Activated T-helper 2 cell treated with anti-CD3 and anti-CD28 coated beads, Interferon-gamma antibody, Interleukin-2, Interleukin-4, amounts not matched to agents 10 μg/mL and 5 μg/mL and 100 μg/mL, durations not matched to agents 14 hours and 24 hours and 36 hours (primary cell): Measurements from ENCODE around the gene SGK1. TPM values are rescaled to one million over a fixed set of nuclear protein-coding genes. Genes with fewer than 3 reads are reported as not detected.
"Not testable (repeated sequence)": the region's sequence is repeated elsewhere in the genome, so short reads cannot be mapped to it uniquely, and the experiment has no call there.

Source experiments
- DNase-seq: peaks from one replicate; pipeline ENCODE4 v3.0.0; 2021; ENCODE audit warnings: low spot score
- H3K27ac Mint-ChIP-seq: one replicate; pipeline ENCODE4 v1.8.0; 2021; ENCODE audit warnings: mixed read lengths
- H3K27me3 Mint-ChIP-seq: one replicate; pipeline ENCODE4 v1.8.0; 2021; ENCODE audit warnings: low read depth, mixed read lengths
- H3K36me3 Mint-ChIP-seq: one replicate; pipeline ENCODE4 v1.8.0; 2021; ENCODE audit warnings: low read depth, mixed read lengths
- H3K4me1 Mint-ChIP-seq: one replicate; pipeline ENCODE4 v1.8.0; 2021; ENCODE audit warnings: low read depth, mixed read lengths
- H3K4me3 Mint-ChIP-seq: one replicate; pipeline ENCODE4 v1.8.0; 2021; ENCODE audit warnings: low read depth, mild to moderate bottlenecking, moderate library complexity, mixed read lengths
- H3K9me3 Mint-ChIP-seq: one replicate; pipeline ENCODE4 v1.8.0; 2021; ENCODE audit warnings: mixed read lengths
- intact Hi-C: fragments of 100-400 bp; cut with micrococcal nuclease; formaldehyde crosslinking; loops from one replicate; pipeline ENCODE4 v1.15.1; 2023
- total RNA-seq: library from RNA; stranded (reverse); gene quantifications from 2 replicates; pipeline ENCODE4 v1.2.3, GENCODE V29; 2022

The SGK1 gene
- total RNA-seq, 1 donor from 2014 or later: 74.0 TPM

DNA sequence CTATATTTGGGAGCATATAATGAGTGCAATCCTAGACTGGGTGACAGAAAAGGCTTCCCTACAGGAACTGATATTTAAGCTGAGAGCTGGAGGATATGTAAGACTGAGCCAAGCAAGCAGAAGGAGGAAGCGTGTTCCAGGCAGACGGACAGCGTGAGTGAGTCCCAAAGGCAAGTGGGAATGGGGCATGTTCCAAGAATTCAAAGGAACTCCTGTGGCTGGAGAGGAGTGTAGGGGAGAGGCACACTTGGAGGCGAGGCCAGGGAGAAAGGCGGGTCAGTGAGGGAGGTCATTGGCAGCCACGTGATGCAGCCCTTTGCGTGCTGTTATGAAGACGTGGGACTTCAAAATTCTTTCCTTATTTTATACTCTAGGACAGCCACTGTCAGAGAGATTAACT is 27.9 kb upstream of the SGK1 start:
- Mint-ChIP-seq H3K4me3 (no peak overlapping the region), H3K27me3 (no peaks in the 10 kb centered on the region), H3K27ac (no peak overlapping the region), H3K9me3 (no peaks in the 10 kb centered on the region), H3K4me1 (no peaks in the 10 kb centered on the region), H3K36me3 (no peaks in the 10 kb centered on the region)
- DNase-seq: no peak
- intact Hi-C loops: no loop called here

DNA sequence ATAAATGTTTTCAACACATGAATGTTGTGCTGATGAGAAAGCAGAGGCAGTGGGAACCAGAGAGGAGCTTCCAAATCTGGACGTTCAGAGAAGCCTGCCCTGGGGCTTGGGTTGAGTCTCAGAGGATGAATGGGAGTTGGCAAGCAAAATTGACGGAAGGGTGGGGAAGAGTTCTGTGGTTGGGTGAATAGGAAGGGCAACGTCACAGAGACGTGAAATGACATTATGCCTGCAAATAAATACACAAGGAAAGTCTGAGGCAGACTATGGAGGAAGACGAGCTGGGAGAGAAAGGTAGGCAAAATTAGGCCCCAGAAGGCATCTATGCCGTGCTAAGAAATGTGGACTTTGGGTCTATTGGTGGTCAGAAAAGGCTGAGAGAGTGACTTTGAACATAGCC is 25.2 kb upstream of the SGK1 start:
- H3K27me3 Mint-ChIP-seq: no peaks in the 10 kb centered on the region
- H3K36me3 Mint-ChIP-seq: no peaks in the 10 kb centered on the region
- no peaks in the 10 kb centered on the region for H3K9me3 Mint-ChIP-seq
- no peak for DNase-seq
- H3K4me1 Mint-ChIP-seq: no peaks in the 10 kb centered on the region
- no peak overlapping the region for H3K27ac Mint-ChIP-seq
- no peak overlapping the region for H3K4me3 Mint-ChIP-seq
- intact Hi-C loops: no loop called here

DNA sequence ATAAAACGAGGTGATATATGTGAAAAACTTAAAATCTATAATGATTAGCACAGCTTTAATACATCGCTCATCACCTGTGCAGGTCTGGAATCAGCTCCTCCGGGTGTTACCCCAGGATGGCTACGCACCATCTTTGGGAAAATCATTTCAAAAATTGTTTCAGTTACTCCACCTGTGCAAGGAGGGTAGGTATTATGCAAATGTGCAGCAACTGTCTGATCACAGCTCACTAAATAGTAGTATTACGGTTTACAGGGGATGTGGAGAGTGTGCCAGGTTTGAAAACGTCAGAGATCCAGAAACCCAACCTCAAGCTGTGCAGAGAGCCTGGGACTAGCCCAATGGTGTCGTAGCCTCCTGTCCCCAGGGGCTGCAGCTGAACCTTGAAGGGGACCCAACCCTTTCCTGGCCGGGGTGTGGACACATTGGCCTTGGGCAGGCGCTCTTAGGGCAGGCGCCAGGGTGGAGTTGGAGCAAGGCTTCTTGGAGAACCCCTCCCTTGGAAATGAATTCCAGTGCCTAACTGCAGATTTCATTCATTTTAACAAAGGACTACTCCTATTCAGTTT is 24.2 kb upstream of the SGK1 start:
- intact Hi-C loops: no loop called here
- H3K4me3 Mint-ChIP-seq: no peak overlapping the region
- no peaks in the 10 kb centered on the region for H3K4me1 Mint-ChIP-seq
- no peaks in the 10 kb centered on the region for H3K9me3 Mint-ChIP-seq
- DNase-seq: no peak
- H3K36me3 Mint-ChIP-seq: no peaks in the 10 kb centered on the region
- H3K27me3 Mint-ChIP-seq: no peaks in the 10 kb centered on the region
- no peak overlapping the region for H3K27ac Mint-ChIP-seq

DNA sequence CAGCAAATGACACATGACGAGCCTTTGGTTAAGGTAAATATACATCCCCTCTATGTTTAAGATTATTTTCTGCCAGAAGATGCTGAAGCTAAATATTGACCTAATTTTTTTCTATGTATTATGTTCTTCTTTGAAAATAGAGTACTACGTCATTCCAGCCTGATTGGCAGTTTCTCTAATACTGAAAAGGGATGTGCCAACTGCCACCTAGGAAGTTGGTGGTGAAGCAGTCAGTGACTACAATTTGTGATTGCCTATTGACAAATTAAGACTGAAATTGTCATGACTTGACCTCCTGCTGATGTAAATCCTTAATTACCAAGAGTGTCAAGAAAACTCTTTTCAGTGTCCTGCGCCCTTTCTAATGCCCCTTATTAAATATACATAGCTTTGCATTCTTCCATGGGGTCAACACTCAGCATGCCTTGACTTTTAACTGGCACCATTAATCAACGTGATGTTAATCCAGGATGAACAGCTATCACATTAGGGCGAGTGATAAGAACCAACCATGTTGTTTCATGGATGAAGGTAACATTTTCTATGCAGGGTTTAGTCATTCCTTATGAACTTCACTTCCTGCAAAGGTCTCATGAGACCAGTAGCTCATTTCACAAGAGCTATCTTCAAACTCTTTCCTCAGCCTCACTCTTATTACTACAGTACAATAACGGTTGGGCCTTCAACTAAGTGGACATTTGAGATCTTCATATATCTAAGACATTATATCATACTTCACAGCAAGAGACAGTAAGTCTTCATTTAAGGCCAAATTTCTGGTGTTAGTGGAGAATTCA is 22.5 kb upstream of the SGK1 start:
- H3K4me1 Mint-ChIP-seq: no peaks in the 10 kb centered on the region
- H3K9me3 Mint-ChIP-seq: no peaks in the 10 kb centered on the region

DNA sequence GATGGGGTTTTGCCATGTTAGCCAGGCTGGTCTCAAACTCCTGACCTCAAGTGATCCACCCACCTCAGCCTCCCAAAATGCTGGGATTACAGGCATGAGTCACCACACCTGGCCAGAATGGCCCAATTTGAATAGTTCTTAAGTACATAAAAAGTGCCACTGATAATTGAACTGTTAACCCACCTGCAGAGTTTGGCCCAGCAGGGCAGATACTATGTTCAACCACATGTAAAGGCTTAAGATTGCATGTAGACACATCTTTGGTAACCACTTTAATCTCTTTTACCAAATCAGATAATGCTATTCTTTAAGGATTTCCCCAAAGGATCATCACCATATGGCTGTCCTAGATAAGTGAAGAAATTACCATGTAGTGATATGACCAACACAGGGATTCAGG is 21.3 kb upstream of the SGK1 start:
- Mint-ChIP-seq H3K4me3 (no peak overlapping the region), H3K27me3 (no peaks in the 10 kb centered on the region), H3K36me3 (no peaks in the 10 kb centered on the region), H3K9me3 (no peaks in the 10 kb centered on the region), H3K4me1 (no peaks in the 10 kb centered on the region), H3K27ac (no peak overlapping the region)
- no peak for DNase-seq
- intact Hi-C loops: no loop called here

More for the DNA sequence above, 22.5 kb upstream of the SGK1 start:
- H3K4me3 Mint-ChIP-seq: no peak overlapping the region
- intact Hi-C loops: no loop called here
- H3K27me3 Mint-ChIP-seq: no peaks in the 10 kb centered on the region
- H3K27ac Mint-ChIP-seq: no peak overlapping the region
- H3K36me3 Mint-ChIP-seq: no peaks in the 10 kb centered on the region
- DNase-seq: no peak

DNA sequence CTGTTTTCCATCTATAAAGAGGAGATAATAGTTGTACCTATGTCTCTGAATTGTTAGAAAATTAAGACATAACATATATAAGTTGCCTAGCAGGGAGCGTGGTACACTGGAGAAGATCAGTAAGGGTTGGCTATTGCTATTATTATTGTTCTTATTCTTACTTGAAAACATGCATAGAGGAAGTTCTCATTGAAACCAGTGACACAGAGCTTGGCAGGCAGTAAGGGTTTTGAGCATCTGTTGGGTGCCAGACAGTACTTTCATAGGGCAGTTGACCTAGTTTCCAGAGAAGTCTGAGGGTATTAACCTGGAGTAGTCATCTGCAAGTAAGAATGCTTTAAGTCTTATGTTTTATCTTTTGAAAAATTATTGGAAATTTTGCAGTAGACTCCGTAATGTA is 13.3 kb upstream of the SGK1 start:
- Mint-ChIP-seq H3K27ac (no peak overlapping the region), H3K36me3 (no peaks in the 10 kb centered on the region), H3K9me3 (peaks cover 2% of the 10 kb centered on the region), H3K4me3 (no peak overlapping the region), H3K4me1 (no peaks in the 10 kb centered on the region), H3K27me3 (no peaks in the 10 kb centered on the region)
- DNase-seq: no peak
- intact Hi-C loops: no loop called here

DNA sequence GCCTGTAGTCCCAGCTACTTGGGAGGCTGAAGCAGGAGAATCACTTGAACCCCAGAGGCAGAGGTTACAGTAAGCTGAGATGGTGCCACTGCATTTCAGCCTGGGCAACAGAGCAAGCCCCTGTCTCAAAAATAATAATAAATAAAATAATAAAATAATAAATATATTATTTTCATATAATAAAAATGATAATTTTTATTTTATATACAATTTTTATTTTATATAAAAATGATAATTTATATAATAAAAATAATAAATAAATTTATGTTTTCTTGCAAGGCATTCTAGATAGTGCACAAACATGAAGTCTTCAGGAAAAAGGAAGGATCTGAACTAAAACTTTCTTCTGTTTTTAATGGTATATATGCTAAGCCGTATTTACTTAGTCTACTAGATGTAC is 12.6 kb upstream of the SGK1 start:
- Mint-ChIP-seq H3K4me3 (no peak overlapping the region), H3K27ac (no peak overlapping the region), H3K36me3 (no peaks in the 10 kb centered on the region), H3K4me1 (no peaks in the 10 kb centered on the region), H3K27me3 (no peaks in the 10 kb centered on the region), H3K9me3 (peaks cover 8% of the 10 kb centered on the region)
- no peak for DNase-seq
- intact Hi-C loops: no loop called here

DNA sequence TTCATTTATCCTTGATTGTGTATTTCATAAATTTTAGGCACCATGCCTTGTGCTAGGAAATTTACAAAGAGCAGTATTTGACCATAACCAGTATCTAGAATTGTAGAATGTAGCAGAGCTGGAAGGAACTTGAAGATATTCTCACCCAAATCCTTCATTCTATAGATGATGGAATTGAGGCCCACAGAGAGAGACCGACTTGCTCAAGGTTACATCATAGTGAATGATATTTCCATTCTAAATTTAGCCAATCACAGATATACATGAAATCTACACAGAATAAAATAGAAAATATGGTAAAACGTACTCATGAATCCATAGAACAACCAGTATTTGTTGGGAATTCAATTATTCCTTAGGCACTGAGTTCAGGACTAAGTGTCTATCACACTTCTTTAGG is 10.9 kb upstream of the SGK1 start:
- no peaks in the 10 kb centered on the region for H3K36me3 Mint-ChIP-seq
- no peak overlapping the region for H3K27ac Mint-ChIP-seq
- peaks cover under 1% of the 10 kb centered on the region for H3K4me1 Mint-ChIP-seq
- peaks cover 11% of the 10 kb centered on the region for H3K9me3 Mint-ChIP-seq
- intact Hi-C loops: no loop called here
- DNase-seq: no peak
- no peak overlapping the region for H3K4me3 Mint-ChIP-seq
- peaks cover 3% of the 10 kb centered on the region for H3K27me3 Mint-ChIP-seq

DNA sequence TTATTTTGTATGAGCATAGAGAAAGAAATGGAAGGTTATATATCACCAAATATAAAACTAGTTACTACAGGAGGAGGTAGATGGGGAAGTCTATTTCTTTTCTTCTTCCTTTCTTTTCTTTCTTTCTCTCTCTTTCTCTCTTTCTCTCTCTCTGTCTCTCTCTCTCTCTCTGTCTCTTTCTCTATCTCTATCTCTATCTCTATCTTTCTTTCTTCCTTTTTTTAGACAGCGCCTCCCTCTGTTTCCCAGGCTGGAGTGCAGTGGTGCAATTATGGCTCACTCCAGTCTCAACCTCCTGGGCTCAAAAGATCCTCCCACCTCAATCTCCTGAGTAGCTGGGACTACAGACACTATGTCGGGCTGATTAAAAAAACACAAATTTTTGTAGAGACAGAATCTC is 10.2 kb upstream of the SGK1 start:
- H3K9me3 Mint-ChIP-seq: peaks cover 11% of the 10 kb centered on the region
- no peak overlapping the region for H3K4me3 Mint-ChIP-seq
- peaks cover 3% of the 10 kb centered on the region for H3K4me1 Mint-ChIP-seq
- DNase-seq: no peak
- no peaks in the 10 kb centered on the region for H3K36me3 Mint-ChIP-seq
- intact Hi-C loops: no loop called here
- no peak overlapping the region for H3K27ac Mint-ChIP-seq
- H3K27me3 Mint-ChIP-seq: peaks cover 3% of the 10 kb centered on the region

DNA sequence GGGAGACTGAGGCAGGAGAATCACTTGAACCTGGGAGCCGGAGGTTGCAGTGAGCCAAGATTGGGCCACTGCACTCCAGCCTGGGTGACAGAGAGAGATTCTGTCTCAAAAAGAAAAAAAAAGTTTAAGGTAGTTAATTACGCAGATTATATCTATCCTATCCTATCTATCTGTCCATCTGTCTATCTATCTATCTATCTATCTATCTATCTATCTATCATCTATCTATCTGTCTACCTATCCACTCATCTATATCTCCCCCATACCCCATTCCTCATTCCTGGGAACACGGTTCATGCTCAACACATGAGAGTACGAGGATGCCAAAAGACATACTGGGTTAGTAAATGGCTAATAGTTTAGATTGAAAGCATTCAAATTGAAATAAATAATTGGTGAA is 8.3 kb upstream of the SGK1 start:
- H3K4me1 Mint-ChIP-seq, intact Hi-C loops, H3K36me3 Mint-ChIP-seq, H3K27me3 Mint-ChIP-seq, H3K27ac Mint-ChIP-seq, DNase-seq, H3K4me3 Mint-ChIP-seq: not testable (repeated sequence)
- peaks cover 11% of the 10 kb centered on the region for H3K9me3 Mint-ChIP-seq

DNA sequence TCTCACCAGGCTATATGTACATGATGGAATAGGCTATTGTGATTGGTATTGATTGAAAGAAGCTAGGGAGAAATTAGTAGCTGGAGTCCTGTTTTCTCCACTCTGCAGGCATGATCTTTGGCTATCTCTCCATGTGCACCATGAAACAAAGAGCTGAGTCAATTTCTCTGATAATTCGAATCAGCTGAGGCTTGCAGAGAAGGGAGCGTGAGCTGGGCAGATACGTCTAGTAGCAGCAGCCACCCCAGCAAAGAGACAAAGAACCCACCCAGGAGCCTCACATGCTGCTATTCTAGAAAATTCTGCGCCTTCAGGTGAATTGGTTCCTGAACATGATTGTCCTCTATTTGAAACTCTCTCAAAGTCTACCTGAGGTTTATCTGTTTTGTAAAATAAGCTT is 6.9 kb upstream of the SGK1 start:
- H3K27me3 Mint-ChIP-seq: peaks cover 3% of the 10 kb centered on the region
- DNase-seq: no peak
- peaks cover 3% of the 10 kb centered on the region for H3K4me1 Mint-ChIP-seq
- H3K4me3 Mint-ChIP-seq: no peak overlapping the region
- intact Hi-C loops: no loop called here
- no peaks in the 10 kb centered on the region for H3K36me3 Mint-ChIP-seq
- no peak overlapping the region for H3K27ac Mint-ChIP-seq
- H3K9me3 Mint-ChIP-seq: peaks cover 14% of the 10 kb centered on the region

DNA sequence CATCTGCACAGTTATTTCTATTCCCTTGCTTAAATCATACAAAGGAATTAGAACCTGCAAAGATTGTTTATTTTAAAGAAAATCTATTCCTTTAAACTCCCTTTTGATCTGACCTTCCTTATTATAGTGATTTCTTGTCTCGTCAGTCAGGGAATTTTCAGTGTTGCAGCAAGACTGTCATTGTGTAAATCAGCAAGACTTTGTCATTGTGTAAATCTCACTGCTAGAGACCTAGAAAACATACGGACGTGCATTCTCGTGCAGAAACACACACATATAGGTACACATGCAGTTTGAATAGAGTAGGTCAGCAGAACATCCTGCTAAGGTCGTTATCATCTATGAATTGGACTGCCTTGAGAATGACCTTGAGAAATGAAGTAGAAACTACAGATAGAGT is 6.2 kb upstream of the SGK1 start:
- H3K4me3 Mint-ChIP-seq: no peak overlapping the region

DNA sequence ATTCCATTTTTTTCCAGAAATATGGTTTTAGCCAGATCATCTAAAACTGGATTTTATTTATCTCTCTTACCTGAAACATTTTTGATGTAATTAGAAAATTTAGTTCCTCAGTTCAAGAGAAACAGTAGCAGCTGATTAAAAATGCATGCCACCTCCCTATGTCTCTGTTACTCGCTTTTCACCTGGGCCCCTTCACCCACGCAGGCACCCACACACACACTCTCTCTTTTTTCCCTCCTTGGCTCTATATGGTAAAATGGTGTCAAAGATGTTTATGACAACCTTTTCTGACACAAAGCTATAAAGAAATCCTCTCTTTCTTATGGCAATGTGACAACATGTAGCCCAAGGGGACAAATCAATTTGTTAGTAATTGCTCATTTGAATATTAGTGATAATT is 5.8 kb upstream of the SGK1 start:
- peaks cover 20% of the 10 kb centered on the region for H3K9me3 Mint-ChIP-seq
- no peak overlapping the region for H3K4me3 Mint-ChIP-seq
- H3K36me3 Mint-ChIP-seq: no peaks in the 10 kb centered on the region
- H3K27ac Mint-ChIP-seq: no peak overlapping the region
- H3K27me3 Mint-ChIP-seq: peaks cover 8% of the 10 kb centered on the region
- DNase-seq: no peak
- peaks cover 3% of the 10 kb centered on the region for H3K4me1 Mint-ChIP-seq
- intact Hi-C loops: no loop called here

More for the DNA sequence above, 6.2 kb upstream of the SGK1 start:
- H3K27me3 Mint-ChIP-seq: peaks cover 3% of the 10 kb centered on the region
- peaks cover 20% of the 10 kb centered on the region for H3K9me3 Mint-ChIP-seq
- no peaks in the 10 kb centered on the region for H3K36me3 Mint-ChIP-seq
- no peak overlapping the region for H3K27ac Mint-ChIP-seq
- DNase-seq: no peak
- intact Hi-C loops: no loop called here
- peaks cover 3% of the 10 kb centered on the region for H3K4me1 Mint-ChIP-seq
